ENCODE measurements around the gene CELSR2.

Gene CELSR2

DNA sequence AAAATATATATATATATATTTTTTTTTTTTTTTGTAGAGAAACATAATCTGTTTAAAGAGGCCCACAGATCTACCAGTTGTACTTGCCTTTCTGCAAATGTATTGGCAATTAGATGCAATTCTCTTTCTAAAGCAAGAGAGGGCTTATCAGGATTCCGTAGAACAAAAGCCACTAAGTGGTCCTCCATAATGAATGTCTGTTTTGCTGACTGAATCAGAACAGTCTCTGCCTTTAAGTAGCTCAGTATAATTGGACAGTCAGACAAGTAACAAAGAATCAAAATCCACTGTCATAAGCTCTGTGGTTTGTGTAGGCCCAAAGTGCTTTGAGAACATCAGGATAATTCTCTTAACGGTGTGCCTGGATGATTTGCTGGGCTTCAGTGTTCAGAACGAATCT lies 18.3 kb upstream of the CELSR2 start:
- DNase-seq (ENCODE audit: low read depth, low spot score) = no peak

DNA sequence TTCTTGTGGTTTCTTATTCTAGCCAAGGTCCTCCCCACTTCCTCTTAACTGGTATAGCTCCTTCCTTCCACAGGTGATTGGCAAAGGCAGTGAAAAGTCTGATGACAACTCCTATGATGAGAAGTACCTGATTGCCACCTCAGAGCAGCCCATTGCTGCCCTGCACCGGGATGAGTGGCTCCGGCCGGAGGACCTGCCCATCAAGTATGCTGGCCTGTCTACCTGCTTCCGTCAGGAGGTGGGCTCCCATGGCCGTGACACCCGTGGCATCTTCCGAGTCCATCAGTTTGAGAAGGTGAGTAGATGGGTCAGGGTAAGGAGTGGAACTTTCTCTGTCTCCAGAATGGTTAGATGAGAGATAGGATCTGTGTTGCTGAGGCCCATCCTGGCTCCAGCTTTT lies 14.2 kb upstream of the CELSR2 start:
- no peak for DNase-seq (ENCODE audit: low read depth, low spot score)

DNA sequence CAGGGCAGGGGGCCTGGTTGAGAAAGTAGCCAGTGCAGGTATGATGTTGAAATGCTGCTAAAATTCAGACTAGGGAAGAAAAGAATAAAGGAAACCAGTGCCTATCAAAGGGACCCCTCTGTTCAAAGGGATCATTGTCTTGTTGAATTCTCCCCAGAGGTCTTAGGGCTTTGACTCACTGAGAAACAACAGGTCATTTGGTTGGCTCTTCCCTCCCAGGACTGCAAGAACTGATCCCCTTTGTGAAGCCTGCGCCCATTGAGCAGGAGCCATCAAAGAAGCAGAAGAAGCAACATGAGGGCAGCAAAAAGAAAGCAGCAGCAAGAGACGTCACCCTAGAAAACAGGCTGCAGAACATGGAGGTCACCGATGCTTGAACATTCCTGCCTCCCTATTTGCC lies 11.8 kb upstream of the CELSR2 start:
- DNase-seq (ENCODE audit: low read depth, low spot score) = no peak

DNA sequence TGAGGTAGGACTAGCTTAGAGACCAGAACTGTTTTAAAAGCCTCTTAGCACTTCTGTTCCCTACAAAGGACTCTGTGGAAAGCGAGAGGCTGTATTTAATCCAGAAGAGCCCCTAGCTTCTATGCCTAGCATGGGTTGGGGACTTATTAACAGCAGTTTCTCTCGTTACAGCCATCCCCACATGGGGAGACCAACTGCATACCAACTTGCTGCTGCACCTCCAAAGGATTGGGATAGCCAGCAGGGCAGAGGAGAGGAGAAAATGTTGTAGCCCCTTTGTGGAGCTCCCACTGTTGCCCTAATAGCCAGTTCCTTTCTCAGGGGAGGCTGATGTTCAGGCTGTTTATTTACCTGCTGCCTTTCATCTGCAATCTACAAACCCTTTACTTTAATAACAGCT lies 11.0 kb upstream of the CELSR2 start:
- DNase-seq (ENCODE audit: low read depth, low spot score) = no peak

DNA sequence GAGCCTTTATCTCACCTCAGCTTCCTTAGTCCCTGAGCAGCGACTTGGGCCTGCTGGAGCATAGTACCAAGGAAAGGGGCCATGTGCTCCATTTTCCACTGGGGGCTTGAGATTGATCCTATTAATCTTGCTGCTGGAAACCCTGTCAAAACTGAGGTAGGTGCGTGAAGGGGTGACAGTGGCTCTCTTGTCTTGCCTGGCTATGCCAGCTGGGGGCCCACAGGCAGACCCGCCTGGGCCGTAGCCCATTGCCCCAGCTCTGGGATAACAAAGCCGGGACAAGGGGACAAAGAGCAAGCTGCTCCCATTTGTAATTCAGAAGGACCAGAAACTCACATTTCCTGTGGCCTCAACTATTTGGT lies 10.3 kb upstream of the CELSR2 start:
- DNase-seq (ENCODE audit: low read depth, low spot score) = no peak

DNA sequence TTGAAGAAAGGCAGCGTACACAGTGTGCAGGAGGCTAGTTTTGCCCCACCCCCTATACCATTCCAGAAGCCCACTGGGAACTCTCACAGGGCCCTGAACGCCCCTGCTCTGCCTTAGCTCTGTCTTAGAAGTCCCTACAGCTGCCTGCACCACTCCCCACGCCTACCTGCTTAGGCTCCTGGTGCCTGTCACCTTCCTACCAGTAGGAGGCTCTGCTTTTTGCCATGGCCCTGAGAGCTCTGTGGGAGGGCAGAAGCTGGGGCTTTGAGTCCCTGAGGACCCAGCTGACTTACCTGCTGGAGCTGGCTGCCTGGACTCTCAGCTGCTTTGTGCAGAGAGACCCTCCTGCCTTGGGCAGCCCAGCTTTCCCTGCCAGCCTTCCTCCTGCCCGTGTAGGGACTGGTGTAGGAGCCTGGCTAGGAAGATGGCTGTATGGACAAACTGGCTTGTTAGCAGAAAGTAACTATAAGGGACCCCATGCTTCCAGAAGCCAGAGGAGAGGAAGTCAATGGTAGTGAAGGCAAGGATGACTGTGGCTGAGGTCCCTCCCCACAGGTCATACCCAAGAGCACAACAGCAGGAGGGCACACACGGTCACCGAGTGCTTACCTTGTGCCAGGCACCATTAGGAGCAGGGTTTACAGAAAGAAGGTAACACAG lies 9.8 kb upstream of the CELSR2 start:
- DNase-seq (ENCODE audit: low read depth, low spot score) = peak; percentile 83

DNA sequence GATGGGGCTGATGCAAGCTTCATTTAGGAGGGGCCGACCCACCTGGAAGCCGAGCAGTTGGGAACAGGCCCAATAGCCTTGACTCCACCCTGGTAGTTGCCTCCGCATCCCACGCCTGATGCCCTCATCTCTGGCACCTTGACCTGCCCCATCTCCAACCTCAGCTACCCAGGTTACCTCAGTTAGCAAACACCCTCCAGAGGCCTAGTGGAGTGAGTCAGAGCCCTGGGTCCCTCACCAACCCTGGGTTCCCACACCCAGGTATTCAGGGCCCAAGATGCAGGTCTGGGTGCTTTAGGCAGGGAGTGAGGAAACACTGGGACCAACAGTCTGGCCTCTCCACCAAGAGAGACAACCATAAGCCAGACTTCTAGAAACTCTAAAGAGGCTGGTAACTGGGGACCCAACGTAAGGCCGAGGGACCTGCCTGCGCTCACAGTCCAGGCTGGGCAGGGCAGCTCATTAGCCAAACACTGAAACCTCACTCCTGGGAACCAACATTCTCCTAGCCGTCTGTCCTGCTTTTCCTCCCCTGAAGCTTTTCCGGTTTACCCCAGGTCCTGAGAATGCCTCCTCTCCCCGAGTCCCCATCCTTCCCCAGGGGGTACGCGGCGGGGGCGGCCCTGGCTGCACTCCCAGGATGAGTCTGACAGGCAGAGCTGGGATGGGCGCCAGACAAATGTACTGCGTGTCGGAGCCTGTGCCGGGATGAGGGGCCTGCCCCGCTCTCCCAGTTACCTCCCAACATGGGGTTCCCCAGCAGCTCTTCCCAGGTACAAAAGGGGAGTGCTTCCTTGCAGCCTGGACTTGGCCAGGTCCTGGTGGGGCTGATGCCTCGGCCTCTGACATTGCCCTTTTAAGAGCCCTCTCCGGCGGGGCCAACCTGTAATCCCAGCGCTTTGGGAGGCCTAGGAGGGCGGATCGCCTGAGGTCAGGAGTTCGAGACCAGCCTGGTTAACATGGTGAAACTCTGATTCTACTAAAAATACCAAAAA lies 8.9 kb upstream of the CELSR2 start:
- peak; percentile 55 for DNase-seq (ENCODE audit: low read depth, low spot score)

DNA sequence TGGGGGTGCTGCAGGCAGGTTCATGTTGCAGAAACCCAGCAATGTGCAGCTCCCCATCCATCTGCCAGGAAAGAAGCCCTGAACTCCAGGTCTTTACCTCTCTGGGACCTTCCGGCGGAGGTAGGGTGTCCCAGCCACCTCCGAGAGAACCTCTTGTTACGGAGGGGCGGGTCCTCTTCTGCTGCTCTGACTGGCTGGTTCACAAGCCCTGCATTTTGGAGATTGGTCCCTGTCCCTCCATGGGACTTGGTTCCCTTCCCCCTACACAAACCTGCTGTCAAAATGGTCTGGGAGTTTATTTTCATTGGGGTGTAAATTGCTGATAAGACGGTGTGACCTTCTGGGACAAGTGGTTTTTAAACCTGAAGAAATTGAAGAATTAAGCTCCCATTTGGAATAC lies 8.0 kb upstream of the CELSR2 start:
- peak; percentile 42 for DNase-seq (ENCODE audit: low read depth, low spot score)

DNA sequence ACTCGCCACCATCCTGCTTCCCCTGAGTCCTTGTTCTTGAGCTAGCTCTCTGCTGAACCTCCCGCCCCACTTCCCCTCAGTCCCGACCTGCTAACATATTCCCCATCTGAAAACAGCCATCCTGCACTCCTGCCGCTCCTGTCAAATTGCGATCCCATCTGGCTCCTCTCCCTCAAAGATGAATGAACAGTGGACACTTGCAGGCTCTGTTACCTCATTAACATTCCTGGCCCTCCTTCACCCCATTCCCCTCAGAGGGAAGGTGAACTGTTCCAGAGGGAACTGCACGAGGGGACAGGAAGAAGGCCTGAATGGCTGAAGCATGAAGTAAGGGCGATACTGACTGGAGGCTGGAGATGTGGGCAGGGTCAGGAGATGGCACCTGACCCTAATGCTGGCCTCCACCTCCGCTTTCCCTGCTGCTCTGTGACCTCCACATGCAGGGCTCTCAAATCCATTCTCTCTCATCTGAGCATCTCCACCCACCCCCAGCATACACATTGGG lies 7.4 kb upstream of the CELSR2 start:
- no peak for DNase-seq (ENCODE audit: low read depth, low spot score)

DNA sequence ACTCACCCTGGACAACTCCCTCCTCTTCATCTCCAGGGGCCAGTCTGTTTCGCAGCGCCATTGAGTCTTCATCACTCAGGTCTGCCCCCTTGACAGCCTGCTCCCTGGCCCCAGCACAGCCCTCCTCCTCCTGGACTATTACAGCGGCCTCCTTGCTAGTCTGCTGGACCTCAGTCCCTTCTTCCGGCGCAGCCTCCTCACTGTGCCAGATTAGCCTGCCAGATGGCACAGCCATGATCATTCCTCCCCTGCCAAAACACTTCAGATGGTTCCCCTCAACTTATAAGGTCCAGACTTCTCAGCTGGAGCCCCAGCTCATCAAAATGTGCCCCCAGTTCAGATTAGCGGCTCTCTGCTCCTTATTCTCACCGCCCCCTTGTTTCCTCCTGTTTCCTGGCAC lies 7.0 kb upstream of the CELSR2 start:
- no peak for DNase-seq (ENCODE audit: low read depth, low spot score)

DNA sequence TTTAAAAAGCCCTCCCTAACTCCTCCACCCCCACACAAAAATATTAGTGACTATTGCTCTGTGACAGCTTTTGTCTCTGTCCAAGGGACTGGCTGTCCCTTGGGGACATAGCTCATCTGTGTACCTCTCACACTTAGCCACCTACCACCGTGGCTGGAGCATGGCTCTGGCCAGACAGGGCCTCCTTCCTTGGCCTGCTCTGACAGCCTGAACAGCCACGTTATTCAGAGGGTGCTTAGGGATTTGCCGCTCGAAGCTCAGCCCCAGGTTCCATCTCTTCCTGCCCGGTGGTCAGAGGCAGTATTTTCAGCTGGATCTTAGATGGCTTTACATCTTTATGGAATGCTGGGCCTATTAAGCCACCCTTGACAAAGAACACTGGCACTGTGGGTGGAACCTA lies 6.1 kb upstream of the CELSR2 start:
- no peak for DNase-seq (ENCODE audit: low read depth, low spot score)

DNA sequence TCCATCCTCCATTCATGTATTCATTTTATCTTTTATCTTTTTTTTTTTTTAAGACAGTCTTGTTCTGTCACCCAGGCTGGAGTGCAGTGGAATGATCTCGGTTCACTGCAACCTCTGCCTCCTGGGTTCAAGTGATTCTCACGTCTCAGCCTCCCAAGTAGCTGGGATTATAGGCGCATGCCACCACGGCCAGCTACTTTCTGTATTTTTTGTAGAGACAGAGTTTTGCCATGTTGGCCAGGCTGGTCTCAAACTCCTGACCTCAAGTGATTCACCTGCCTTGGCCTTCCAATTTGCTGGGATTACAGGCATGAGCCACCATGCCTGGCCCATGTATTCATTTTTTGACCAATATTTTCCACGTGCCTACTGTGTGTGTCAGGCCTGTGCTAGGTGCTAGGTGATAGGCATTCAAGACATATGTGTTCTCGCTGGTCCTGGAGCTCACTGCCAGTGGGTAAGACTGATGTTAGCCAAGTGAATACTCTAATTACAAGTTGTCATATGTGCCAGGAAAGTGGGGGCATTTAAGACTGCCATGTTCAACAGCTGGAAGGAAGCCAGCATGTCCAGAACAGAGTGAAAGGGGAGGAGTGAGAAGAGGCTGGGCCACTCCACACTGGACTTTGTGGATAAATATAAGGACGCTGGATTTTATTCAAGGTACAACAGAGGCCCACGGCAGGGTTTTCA lies 5.3 kb upstream of the CELSR2 start:
- no peak for DNase-seq (ENCODE audit: low read depth, low spot score)

DNA sequence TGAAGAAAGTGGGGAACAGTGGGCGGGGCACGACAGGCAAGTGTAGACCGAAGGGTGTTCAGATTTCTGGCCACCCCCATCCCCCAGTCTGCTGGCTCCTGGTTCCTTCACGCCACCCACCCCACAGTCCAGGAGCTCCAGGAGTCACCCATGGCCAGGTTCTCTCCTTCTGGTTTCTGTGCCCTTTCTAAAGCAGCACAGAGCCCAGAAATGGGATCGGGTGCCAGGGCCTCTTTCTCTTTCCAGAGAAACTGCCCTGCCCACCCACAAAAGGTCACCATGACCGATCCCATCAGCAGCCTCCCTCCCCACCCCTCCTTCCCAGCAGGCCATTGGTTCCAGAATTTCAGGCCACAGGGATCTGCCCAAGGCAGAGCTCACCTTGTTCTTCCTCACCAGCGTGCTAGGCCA lies 3.2 kb upstream of the CELSR2 start:
- no peak for DNase-seq (ENCODE audit: low read depth, low spot score)

DNA sequence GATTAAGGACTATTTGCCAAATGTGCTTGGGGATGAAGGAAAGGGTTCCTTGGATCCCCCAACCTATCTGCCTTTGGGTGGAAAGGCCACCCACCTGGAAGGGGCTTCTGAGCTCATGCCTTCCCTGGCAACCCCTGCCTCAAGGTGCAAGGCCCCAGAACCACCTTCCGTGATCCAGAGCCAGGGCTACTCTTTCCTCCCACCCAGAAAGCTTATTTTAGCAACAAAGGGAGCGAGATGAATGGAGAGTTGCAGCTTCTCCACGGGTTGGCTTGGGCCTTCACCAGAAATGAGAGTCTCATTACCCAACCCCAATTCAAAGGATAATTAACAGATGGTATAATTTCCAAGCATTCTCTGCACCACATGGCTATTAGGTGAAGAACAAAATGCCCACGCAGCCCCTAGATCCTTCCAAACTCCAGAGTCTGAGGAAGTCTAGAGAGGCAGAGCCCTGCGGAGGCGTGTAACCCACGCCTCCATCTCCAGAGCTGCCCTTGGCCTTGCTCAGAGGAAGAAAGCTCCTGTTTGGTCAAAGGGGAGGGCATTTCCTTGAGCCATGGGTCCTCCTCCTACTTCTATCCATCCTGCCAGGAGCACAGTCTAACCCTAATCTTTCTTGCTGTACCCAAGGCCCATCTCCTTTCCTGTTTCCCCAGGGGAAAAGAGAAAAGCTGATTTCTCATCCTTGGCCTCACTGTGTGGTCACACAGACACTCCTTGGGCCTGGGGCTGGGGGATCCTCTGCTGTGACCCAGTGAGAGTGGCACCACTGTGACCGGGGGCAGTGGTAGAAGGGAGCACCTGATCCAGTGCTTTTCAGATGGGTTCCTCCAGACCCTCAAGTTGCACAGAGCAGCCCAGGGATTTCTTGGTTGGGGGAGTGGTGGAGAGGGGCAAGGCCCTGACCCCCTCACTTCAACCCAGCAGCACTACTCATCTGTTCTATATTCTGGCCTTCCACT lies 1.7 kb upstream of the CELSR2 start:
- DNase-seq (ENCODE audit: low read depth, low spot score) = no peak

DNA sequence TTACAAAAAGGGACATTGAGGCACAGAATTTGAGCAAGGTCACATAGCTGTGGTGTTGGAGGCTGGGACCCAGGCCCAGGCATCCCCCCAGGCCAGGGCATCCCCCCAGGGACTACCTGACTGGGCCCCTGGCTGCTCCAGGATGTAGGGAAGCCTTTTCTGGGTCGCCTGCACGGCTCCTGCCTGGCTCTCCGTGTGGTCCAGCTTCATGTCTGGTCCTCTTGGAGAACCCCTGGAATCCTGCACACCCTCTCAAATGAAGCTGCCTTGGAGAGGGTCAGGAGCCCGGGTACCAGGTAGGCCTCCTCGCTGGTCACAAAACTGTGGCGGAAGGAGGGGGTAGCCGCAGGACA lies 919 bp upstream of the CELSR2 start:
- no peak for DNase-seq (ENCODE audit: low read depth, low spot score)

DNA sequence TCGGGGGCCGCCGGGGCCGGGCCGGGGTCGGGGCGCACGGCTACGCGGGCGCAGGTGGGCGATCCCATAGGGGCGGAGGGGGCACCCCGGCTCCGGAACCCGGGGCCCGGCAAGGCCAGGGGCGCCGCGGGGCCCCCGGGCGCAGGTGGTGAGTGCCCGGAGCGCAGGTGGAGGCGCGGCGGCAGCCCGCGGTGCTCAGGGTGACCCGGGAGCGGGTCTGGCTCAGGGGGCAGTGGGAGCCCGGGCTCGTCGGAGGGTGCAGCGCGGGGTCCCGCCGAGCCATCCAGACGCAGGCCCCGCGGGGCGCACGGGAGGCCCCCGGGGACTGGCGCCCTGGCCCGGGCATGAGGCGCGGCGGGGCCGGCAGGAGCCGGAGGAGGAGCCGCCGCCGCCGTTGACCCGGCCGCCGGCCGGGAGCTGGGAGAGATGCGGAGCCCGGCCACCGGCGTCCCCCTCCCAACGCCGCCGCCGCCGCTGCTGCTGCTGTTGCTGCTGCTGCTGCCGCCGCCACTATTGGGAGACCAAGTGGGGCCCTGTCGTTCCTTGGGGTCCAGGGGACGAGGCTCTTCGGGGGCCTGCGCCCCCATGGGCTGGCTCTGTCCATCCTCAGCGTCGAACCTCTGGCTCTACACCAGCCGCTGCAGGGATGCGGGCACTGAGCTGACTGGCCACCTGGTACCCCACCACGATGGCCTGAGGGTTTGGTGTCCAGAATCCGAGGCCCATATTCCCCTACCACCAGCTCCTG lies 489 bp downstream of the CELSR2 start:
- DNase-seq (ENCODE audit: low read depth, low spot score) = no peak

DNA sequence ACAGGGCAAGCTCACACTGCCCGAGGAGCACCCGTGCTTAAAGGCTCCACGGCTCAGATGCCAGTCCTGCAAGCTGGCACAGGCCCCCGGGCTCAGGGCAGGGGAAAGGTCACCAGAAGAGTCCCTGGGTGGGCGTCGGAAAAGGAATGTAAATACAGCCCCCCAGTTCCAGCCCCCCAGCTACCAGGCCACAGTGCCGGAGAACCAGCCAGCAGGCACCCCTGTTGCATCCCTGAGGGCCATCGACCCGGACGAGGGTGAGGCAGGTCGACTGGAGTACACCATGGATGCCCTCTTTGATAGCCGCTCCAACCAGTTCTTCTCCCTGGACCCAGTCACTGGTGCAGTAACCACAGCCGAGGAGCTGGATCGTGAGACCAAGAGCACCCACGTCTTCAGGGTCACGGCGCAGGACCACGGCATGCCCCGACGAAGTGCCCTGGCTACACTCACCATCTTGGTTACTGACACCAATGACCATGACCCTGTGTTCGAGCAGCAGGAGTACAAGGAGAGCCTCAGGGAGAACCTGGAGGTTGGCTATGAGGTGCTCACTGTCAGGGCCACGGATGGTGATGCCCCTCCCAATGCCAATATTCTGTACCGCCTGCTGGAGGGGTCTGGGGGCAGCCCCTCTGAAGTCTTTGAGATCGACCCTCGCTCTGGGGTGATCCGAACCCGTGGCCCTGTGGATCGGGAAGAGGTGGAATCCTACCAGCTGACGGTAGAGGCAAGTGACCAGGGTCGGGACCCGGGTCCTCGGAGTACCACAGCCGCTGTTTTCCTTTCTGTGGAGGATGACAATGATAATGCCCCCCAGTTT lies 1.3 kb downstream of the CELSR2 start:
- DNase-seq (ENCODE audit: low read depth, low spot score) = no peak

DNA sequence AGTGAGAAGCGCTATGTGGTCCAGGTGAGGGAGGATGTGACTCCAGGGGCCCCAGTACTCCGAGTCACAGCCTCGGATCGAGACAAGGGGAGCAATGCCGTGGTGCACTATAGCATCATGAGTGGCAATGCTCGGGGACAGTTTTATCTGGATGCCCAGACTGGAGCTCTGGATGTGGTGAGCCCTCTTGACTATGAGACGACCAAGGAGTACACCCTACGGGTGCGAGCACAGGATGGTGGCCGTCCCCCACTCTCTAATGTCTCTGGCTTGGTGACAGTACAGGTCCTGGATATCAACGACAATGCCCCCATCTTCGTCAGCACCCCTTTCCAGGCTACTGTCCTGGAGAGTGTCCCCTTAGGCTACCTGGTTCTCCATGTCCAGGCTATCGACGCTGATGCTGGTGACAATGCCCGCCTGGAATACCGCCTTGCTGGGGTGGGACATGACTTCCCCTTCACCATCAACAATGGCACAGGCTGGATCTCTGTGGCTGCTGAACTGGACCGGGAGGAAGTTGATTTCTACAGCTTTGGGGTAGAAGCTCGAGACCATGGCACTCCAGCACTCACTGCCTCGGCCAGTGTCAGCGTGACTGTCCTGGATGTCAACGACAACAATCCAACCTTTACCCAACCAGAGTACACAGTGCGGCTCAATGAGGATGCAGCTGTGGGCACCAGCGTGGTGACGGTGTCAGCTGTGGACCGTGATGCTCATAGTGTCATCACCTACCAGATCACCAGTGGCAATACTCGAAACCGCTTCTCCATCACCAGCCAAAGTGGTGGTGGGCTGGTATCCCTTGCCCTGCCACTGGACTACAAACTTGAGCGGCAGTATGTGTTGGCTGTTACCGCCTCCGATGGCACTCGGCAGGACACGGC lies 2.2 kb downstream of the CELSR2 start:
- no peak for DNase-seq (ENCODE audit: low read depth, low spot score)

Measured in ELF-1 (cell line).